ENCODE data around the gene MOSMO. TPM values are rescaled to one million over a fixed set of nuclear protein-coding genes. Genes with fewer than 3 reads are reported as not detected.

The MOSMO gene
- total and polyA plus RNA-seq, 2 of the 13 experiments (the other 11 are each of a cell fraction or from before 2014, with no cell fraction given): 26.7 to 32.6 TPM

DNA sequence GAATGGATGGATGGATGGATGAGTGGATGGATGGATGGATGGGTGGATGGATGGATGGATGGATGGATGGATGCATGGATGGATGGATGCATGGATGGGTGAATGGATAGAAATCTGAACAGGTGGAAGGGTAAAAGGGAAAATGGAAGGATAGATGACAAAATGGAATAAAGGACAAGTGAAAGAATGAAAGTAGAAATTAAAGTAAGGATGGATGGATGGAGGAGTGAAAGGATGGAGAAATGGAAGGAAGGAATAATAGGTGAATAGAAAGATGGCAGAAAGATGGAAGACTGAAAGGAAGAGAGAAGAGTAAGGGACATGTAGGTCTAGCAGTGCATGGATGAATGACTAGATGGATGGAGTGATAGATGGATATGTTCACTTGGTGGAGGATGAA lies 114.3 kb downstream of the MOSMO start (continued):
- TF ChIP-seq ZNF556 (CRISPR knock-in tag; IDR thresholded peaks at IDR 0.05; ENCODE audit: borderline replicate concordance): no peak
- TF ChIP-seq ZNF704 (CRISPR knock-in tag; IDR thresholded peaks at IDR 0.05; ENCODE audit: borderline replicate concordance): no peak
- TF ChIP-seq CBX2 (IDR thresholded peaks at IDR 0.05; ENCODE audit: low read depth, low read length): no peak
- TF ChIP-seq CBX2 (CRISPR knock-in tag; IDR thresholded peaks at IDR 0.05; ENCODE audit: low read depth): no peak
- TF ChIP-seq, protein P1, sequence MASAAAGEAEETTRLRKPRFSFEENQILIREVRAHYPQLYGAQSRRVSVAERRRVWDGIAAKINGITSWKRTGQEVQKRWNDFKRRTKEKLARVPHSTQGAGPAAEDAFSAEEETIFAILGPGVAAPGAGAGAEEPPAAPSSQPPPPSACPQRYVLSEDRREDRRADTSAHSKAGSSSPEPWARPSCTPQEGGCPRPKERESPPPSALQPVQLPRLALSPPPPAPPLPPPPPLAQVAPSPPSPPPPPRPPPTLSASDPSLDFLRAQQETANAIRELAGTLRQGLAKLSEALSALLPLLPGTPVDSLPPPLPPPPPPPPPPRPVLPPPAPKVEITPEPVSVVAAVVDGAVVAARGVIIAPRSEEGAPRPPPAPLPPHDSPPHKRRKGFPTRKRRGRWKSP (CRISPR knock-in tag; IDR thresholded peaks at IDR 0.05): no peak
- TF ChIP-seq ZNF574 (CRISPR knock-in tag; IDR thresholded peaks at IDR 0.05): no peak
- TF ChIP-seq SP1 (IDR thresholded peaks at IDR 0.05): 0 out of 2 replicates have a peak, but pooled peaks have one; percentile 21
- TF ChIP-seq SP1 (CRISPR knock-in tag; IDR thresholded peaks at IDR 0.05): no peak
- no peak for TF ChIP-seq ZNF44 (CRISPR knock-in tag; IDR thresholded peaks at IDR 0.05)
- no peak for TF ChIP-seq SCMH1 (CRISPR knock-in tag; IDR thresholded peaks at IDR 0.05; ENCODE audit: borderline replicate concordance)
- TF ChIP-seq FOXA1 (IDR thresholded peaks at IDR 0.05): 0 out of 2 replicates have a peak, but pooled peaks have one; percentile 8
- no peak for TF ChIP-seq FOXA1 (CRISPR knock-in tag; IDR thresholded peaks at IDR 0.05)
- no peak for TF ChIP-seq ZNF280D (CRISPR knock-in tag; IDR thresholded peaks at IDR 0.05)
- TF ChIP-seq PHB2 (IDR thresholded peaks at IDR 0.05; ENCODE audit: partially characterized antibody): peak; percentile 83
- TF ChIP-seq AKAP8 (CRISPR knock-in tag; IDR thresholded peaks at IDR 0.05): no peak
- no peak for TF ChIP-seq HOXA7 (CRISPR knock-in tag; IDR thresholded peaks at IDR 0.05)

Data from HepG2 (cell line).